GM21526 (cell line): ENCODE data around the gene ESPNL.
"Not testable (repeated sequence)": the region's sequence is repeated elsewhere in the genome, so short reads cannot be mapped to it uniquely, and the experiment has no call there.

Source experiments
- ATAC-seq: cut with Tn5 transposase; IDR thresholded peaks from one replicate; pipeline ENCODE4 v1.9.1; 2021; ENCODE audit warnings: moderate library complexity; ENCODE audit not compliant: unreplicated experiment, low FRiP score

The ESPNL gene

GRCh38 chr2:238100049-238100820 is at the start of gene ESPNL:
Gene ESPNL, plus strand, starts transcription at chr2:238100340. Its CDS starts 80 bp downstream, at chr2:238100420.
- no peak for ATAC-seq

GRCh38 chr2:238053191-238053776 is 46.9 kb upstream of the ESPNL start:
- ATAC-seq, result no peak

- no peak for ATAC-seq
Measured at GRCh38 chr2:238055841-238056240, 44.3 kb upstream of the ESPNL start.

- ATAC-seq, result not testable (repeated sequence)
Measured at GRCh38 chr2:238057696-238058575, 42.2 kb upstream of the ESPNL start.

GRCh38 chr2:238059505-238059904 is 40.6 kb upstream of the ESPNL start:
- no peak for ATAC-seq

GRCh38 chr2:238060096-238060541 is 40.0 kb upstream of the ESPNL start:
- ATAC-seq, result no peak

GRCh38 chr2:238060542-238061314 is 39.4 kb upstream of the ESPNL start, which contains the start of gene SCLY:
Gene SCLY, plus strand, starts transcription at chr2:238061001. Its CDS starts 54 bp downstream, at chr2:238061055.
- peak; percentile 97 for ATAC-seq

- peak; percentile 1 for ATAC-seq
Measured at GRCh38 chr2:238061315-238062202, 38.6 kb upstream of the ESPNL start.

- no peak for ATAC-seq
Measured at GRCh38 chr2:238063414-238064189, 36.5 kb upstream of the ESPNL start.

- ATAC-seq, result no peak
Measured at GRCh38 chr2:238064376-238064775, 35.8 kb upstream of the ESPNL start.

- no peak for ATAC-seq
Measured at GRCh38 chr2:238065071-238065846, 34.9 kb upstream of the ESPNL start.

- no peak for ATAC-seq
Measured at GRCh38 chr2:238066218-238066617, 33.9 kb upstream of the ESPNL start.

- not testable (repeated sequence) for ATAC-seq
Measured at GRCh38 chr2:238066718-238067117, 33.4 kb upstream of the ESPNL start.

- no peak for ATAC-seq
Measured at GRCh38 chr2:238067939-238068338, 32.2 kb upstream of the ESPNL start.

- ATAC-seq, result no peak
Measured at GRCh38 chr2:238069021-238069709, 31.0 kb upstream of the ESPNL start.

- ATAC-seq, result no peak
Measured at GRCh38 chr2:238069877-238070276, 30.3 kb upstream of the ESPNL start.

GRCh38 chr2:238075397-238075796 is 24.7 kb upstream of the ESPNL start:
- ATAC-seq, result no peak
